Mesendoderm (in vitro differentiated cells): Measurements from ENCODE around the gene TM4SF20.

Experiments
- DNase-seq: peaks from one replicate; pipeline ENCODE4 v3.0.0; 2013
- H2AK5ac ChIP-seq: 2 replicates; pipeline ENCODE4 v1.6.1; 2013; ENCODE audit warnings: low read length, inconsistent platforms
- H2BK120ac ChIP-seq: 2 replicates; pipeline ENCODE4 v1.6.1; 2013; ENCODE audit warnings: low read depth, mild to moderate bottlenecking, low read length, moderate library complexity, mixed read lengths
- H2BK15ac ChIP-seq: replicated peaks from 2 replicates; pipeline ENCODE4 v1.6.1; 2013; ENCODE audit warnings: low read depth, mild to moderate bottlenecking, moderate library complexity
- H2BK5ac ChIP-seq: 2 replicates; pipeline ENCODE4 v1.6.1; 2013; ENCODE audit warnings: low read length, inconsistent platforms
- H3K18ac ChIP-seq: 2 replicates; pipeline ENCODE4 v1.6.1; 2013; ENCODE audit warnings: mild to moderate bottlenecking, low read length, mixed read lengths
- H3K23ac ChIP-seq: one replicate; pipeline ENCODE4 v1.6.1; 2013; ENCODE audit warnings: low read length
- H3K27ac ChIP-seq: 2 replicates; pipeline ENCODE4 v1.5.1; 2013; ENCODE audit warnings: low read depth, mild to moderate bottlenecking, inconsistent platforms, low read length, moderate library complexity
- H3K27me3 ChIP-seq: 2 replicates; pipeline ENCODE4 v1.6.1; 2013; ENCODE audit warnings: low read length, control low read depth, mild to moderate bottlenecking, inconsistent platforms; ENCODE audit not compliant: insufficient read depth, poor library complexity
- H3K36me3 ChIP-seq: 2 replicates; pipeline ENCODE4 v1.6.1; 2013; ENCODE audit warnings: low read length, inconsistent platforms; ENCODE audit not compliant: control insufficient read depth, insufficient read depth
- H3K4ac ChIP-seq: one replicate; pipeline ENCODE4 v1.6.1; 2013; ENCODE audit warnings: low read depth, mild to moderate bottlenecking, low read length, moderate library complexity
- H3K4me1 ChIP-seq: 2 replicates; pipeline ENCODE4 v1.6.1; 2013; ENCODE audit warnings: low read depth, low read length, inconsistent platforms; ENCODE audit not compliant: control insufficient read depth
- H3K4me2 ChIP-seq: 2 replicates; pipeline ENCODE4 v1.6.1; 2013; ENCODE audit warnings: low read length
- H3K4me3 ChIP-seq: 2 replicates; pipeline ENCODE4 v1.5.1; 2013; ENCODE audit warnings: mild to moderate bottlenecking, low read length
- H3K56ac ChIP-seq: one replicate; pipeline ENCODE4 v1.6.1; 2013; ENCODE audit warnings: low read length
- H3K79me1 ChIP-seq: 2 replicates; pipeline ENCODE4 v1.6.1; 2013; ENCODE audit warnings: low read length, inconsistent platforms
- H3K79me2 ChIP-seq: 2 replicates; pipeline ENCODE4 v1.6.1; 2013; ENCODE audit warnings: mild to moderate bottlenecking, low read length; ENCODE audit not compliant: control insufficient read depth, insufficient read depth
- H3K9ac ChIP-seq: 2 replicates; pipeline ENCODE4 v1.6.1; 2013; ENCODE audit warnings: low read length, inconsistent platforms
- H4K5ac ChIP-seq: one replicate; pipeline ENCODE4 v1.6.1; 2013; ENCODE audit warnings: low read length
- H4K8ac ChIP-seq: one replicate; pipeline ENCODE4 v1.6.1; 2013; ENCODE audit warnings: low read depth, mild to moderate bottlenecking, control low read depth, low read length, moderate library complexity
- WGBS: extraction: QIAGEN DNeasy Blood & Tissue Kit; methylation state at CpG from one replicate; pipeline ENCODE4 v1.1.7; 2013; ENCODE audit warnings: low lambda C conversion rate, missing lambda C conversion rate; ENCODE audit not compliant: insufficient coverage; ENCODE audit errors: extremely low coverage; 5-methylcytosine and 5-hydroxymethylcytosine counted together

Gene TM4SF20

DNA sequence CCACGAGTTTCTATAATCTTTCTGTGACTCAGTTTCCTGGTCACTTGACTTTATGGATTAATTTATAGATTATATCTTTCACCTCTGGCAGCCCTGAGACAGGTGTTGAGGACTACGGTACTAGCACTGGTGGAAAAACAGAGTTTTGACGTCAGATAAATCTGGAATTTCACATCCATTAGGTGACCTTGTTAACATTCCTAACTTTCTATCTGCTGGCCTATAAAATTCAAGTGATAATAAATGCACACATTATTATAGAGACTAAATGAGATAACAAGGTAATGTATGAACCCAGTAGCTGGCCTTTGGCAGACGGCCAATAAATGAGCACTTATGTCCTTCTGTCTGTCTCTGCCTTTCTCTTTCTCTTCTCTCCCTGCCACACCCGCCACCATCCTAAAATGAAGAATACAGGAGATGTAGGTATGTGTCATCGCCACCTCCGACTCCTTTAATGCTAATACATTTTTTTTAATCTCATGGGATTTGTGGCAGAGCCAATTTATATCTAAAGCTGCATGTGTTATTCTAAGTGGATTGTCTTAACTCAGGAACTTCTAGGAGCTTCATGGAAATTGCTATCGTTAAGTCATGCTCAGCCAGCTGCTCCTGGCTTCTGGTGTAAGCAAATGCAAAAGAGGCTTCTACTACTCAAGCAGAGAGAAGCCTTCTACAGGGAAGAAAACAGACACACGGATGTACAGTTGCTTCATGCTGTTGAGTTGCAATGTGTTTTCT is 2.3 kb downstream of the TM4SF20 start:
- no peak for DNase-seq
- Histone ChIP-seq H3K4me1 (no peaks in the 10 kb centered on the region), H2BK5ac (no peak overlapping the region), H3K79me1 (no peaks in the 10 kb centered on the region), H3K4ac (no peak overlapping the region), H3K36me3 (no peaks in the 10 kb centered on the region), H2BK120ac (no peak overlapping the region), H3K4me3 (no peak overlapping the region), H4K5ac (no peak overlapping the region), H3K18ac (no peak overlapping the region), H3K27me3 (no peaks in the 10 kb centered on the region), H3K23ac (no peak overlapping the region), H2BK15ac (no peak overlapping the region), H2AK5ac (no peak overlapping the region), H3K79me2 (no peaks in the 10 kb centered on the region), H4K8ac (no peak overlapping the region), H3K56ac (no peak overlapping the region), H3K27ac (no peak overlapping the region), H3K9ac (no peak overlapping the region), H3K4me2 (no peak overlapping the region)
- no CpG with 5 or more reads among the region's 9 CpGs for WGBS

DNA sequence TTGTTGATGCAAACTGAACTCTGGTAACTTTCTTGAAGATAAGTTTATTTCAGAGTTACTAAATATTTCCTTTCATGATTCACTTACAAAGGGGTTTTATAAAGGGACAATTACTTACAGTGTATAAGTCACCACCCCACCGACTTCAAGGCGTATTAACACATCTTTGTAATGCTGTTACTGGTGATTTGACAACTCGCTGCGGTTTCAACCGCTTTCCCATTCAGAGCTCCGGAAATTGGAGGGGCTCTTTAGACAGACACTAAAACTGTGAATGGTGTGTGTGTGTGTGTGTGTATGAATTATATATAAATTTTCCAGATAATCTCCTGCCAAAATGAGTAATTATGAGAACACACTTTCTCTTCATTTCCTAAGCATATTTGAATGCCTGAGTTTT is 4.9 kb downstream of the TM4SF20 start:
- Histone ChIP-seq H2BK120ac (no peak overlapping the region), H3K23ac (no peak overlapping the region), H3K4me1 (no peaks in the 10 kb centered on the region), H3K27ac (no peak overlapping the region), H3K36me3 (no peaks in the 10 kb centered on the region), H4K8ac (no peak overlapping the region), H3K4ac (no peak overlapping the region), H4K5ac (no peak overlapping the region), H2BK5ac (no peak overlapping the region), H3K79me2 (no peaks in the 10 kb centered on the region), H3K4me2 (no peak overlapping the region), H3K79me1 (no peaks in the 10 kb centered on the region), H3K4me3 (no peak overlapping the region), H3K9ac (no peak overlapping the region), H2BK15ac (no peak overlapping the region), H3K56ac (no peak overlapping the region), H2AK5ac (no peak overlapping the region), H3K18ac (no peak overlapping the region), H3K27me3 (no peaks in the 10 kb centered on the region)
- no CpG with 5 or more reads among the region's 6 CpGs for WGBS
- no peak for DNase-seq

DNA sequence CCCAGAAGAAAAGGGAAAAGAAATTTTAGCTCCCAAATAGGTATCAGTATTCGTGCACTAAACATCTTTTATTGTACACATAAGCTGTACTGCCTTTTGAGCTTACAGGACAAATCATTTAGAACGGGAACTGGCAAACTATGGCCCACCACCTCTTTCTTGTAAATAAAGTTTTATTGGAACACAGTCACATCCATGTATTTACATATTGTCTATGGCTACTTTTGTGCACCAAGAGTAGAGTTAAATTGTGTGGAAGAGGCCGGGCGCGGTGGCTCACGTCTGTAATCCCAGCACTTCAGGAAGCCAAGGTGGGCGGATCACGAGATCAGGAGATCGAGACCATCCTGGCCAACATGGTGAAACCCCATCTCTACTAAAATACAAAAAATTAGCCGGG is 5.7 kb downstream of the TM4SF20 start:
- H3K79me1 ChIP-seq: no peaks in the 10 kb centered on the region
- no peak overlapping the region for H4K5ac ChIP-seq
- H2AK5ac ChIP-seq: no peak overlapping the region
- no peaks in the 10 kb centered on the region for H3K79me2 ChIP-seq
- no peak overlapping the region for H2BK15ac ChIP-seq
- H3K56ac ChIP-seq: no peak overlapping the region
- no peak for DNase-seq
- no peaks in the 10 kb centered on the region for H3K27me3 ChIP-seq
- no peaks in the 10 kb centered on the region for H3K36me3 ChIP-seq
- no peak overlapping the region for H2BK120ac ChIP-seq
- H3K18ac ChIP-seq: no peak overlapping the region
- no peak overlapping the region for H3K9ac ChIP-seq
- H4K8ac ChIP-seq: no peak overlapping the region
- no peak overlapping the region for H3K4me3 ChIP-seq
- no peak overlapping the region for H3K27ac ChIP-seq
- H3K4ac ChIP-seq: no peak overlapping the region
- no peak overlapping the region for H3K23ac ChIP-seq
- no peaks in the 10 kb centered on the region for H3K4me1 ChIP-seq
- H3K4me2 ChIP-seq: no peak overlapping the region
- H2BK5ac ChIP-seq: no peak overlapping the region
- WGBS: no CpG with 5 or more reads among the region's 10 CpGs

DNA sequence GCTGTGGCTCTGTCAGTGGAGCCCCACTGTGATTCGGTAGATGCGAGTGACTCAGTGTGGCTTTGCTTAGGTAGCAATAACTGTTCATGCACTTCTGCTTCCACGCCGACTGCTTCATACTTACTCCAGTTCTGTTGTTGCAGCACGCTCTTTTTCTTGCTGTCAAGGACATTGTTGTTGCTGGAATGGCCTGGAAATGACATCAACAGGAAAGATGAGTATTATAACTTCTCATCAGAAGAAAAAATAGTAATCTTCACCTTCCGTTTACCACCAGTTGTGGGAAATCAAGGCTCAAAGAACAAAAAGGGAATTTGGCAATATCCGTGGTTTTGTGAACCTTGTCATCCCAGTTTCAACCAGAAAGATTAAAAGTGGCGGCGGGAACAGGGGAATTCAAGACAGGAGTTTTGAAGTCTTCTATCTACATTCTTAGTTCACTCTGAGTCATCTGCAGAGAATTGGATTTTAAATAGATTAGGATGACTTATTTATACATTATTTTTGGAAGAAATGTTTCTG is 8.3 kb downstream of the TM4SF20 start:
- no peak overlapping the region for H3K4me2 ChIP-seq
- no peak overlapping the region for H2BK15ac ChIP-seq
- H3K36me3 ChIP-seq: no peaks in the 10 kb centered on the region
- H3K56ac ChIP-seq: no peak overlapping the region
- DNase-seq: no peak
- no peak overlapping the region for H3K27ac ChIP-seq
- no peak overlapping the region for H3K4me3 ChIP-seq
- no peak overlapping the region for H2AK5ac ChIP-seq
- WGBS: no CpG with 5 or more reads among the region's 9 CpGs
- H4K5ac ChIP-seq: no peak overlapping the region
- H3K79me1 ChIP-seq: no peaks in the 10 kb centered on the region
- H3K18ac ChIP-seq: no peak overlapping the region
- H4K8ac ChIP-seq: no peak overlapping the region
- no peak overlapping the region for H3K4ac ChIP-seq
- H3K9ac ChIP-seq: no peak overlapping the region
- no peaks in the 10 kb centered on the region for H3K4me1 ChIP-seq
- no peak overlapping the region for H3K23ac ChIP-seq
- no peaks in the 10 kb centered on the region for H3K79me2 ChIP-seq
- no peaks in the 10 kb centered on the region for H3K27me3 ChIP-seq
- no peak overlapping the region for H2BK5ac ChIP-seq
- no peak overlapping the region for H2BK120ac ChIP-seq

DNA sequence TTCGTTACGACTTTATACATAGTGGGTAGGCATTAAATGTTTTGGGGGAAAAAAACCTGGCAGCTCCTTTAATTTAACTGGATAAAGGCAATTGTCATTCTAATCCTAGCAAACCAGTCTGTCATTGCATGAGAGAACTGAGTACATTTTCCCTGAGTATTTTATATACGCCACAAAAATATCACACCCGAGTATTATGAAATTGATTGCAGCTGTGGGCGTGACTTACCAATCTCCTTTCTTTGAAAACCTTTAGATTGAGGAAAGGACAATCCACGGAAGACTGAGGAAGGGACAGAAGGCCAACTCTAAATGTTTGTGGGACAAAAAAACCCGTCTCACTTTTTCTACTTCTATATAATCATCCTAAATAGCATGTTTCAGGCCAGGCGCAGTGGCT is 9.0 kb downstream of the TM4SF20 start:
- no peaks in the 10 kb centered on the region for H3K4me1 ChIP-seq
- H3K36me3 ChIP-seq: no peaks in the 10 kb centered on the region
- H3K27ac ChIP-seq: no peak overlapping the region
- no peaks in the 10 kb centered on the region for H3K27me3 ChIP-seq
- H3K9ac ChIP-seq: no peak overlapping the region
- no peak overlapping the region for H4K5ac ChIP-seq
- no peak overlapping the region for H3K18ac ChIP-seq
- no peak overlapping the region for H4K8ac ChIP-seq
- no peak overlapping the region for H3K4ac ChIP-seq
- no peak overlapping the region for H3K4me2 ChIP-seq
- H2BK120ac ChIP-seq: no peak overlapping the region
- WGBS: no CpG with 5 or more reads among the region's 8 CpGs
- H3K23ac ChIP-seq: no peak overlapping the region
- no peak for DNase-seq
- no peak overlapping the region for H3K56ac ChIP-seq
- H3K79me1 ChIP-seq: no peaks in the 10 kb centered on the region
- no peak overlapping the region for H3K4me3 ChIP-seq
- H2BK5ac ChIP-seq: no peak overlapping the region
- H3K79me2 ChIP-seq: no peaks in the 10 kb centered on the region
- H2AK5ac ChIP-seq: no peak overlapping the region
- H2BK15ac ChIP-seq: no peak overlapping the region

DNA sequence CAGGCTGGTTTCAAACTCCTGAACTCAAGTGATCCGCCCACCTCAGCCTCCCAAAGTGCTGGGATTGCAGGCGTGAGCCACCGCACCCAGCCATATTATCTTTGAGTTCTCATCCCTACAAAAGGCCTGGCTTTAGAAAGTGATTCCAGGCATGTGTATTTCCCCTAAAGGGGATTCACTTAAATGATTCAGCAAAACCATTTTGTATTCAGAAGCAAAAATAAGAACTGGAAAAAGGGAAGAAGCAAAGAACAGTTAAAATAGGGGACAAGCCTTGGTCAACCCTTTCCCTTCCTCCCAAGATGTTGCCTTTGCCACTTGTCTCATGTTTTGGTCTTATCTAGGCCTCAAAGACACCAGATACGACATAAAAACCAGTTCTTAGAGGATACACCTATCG is 10.5 kb downstream of the TM4SF20 start:
- no peak overlapping the region for H3K56ac ChIP-seq
- H2AK5ac ChIP-seq: no peak overlapping the region
- H3K27ac ChIP-seq: no peak overlapping the region
- no peak overlapping the region for H3K4me3 ChIP-seq
- no peak overlapping the region for H3K18ac ChIP-seq
- no peaks in the 10 kb centered on the region for H3K79me2 ChIP-seq
- no peaks in the 10 kb centered on the region for H3K27me3 ChIP-seq
- no peaks in the 10 kb centered on the region for H3K36me3 ChIP-seq
- no CpG with 5 or more reads among the region's 5 CpGs for WGBS
- DNase-seq: no peak
- H4K5ac ChIP-seq: no peak overlapping the region
- H3K4me2 ChIP-seq: no peak overlapping the region
- no peaks in the 10 kb centered on the region for H3K79me1 ChIP-seq
- H3K4ac ChIP-seq: no peak overlapping the region
- no peak overlapping the region for H2BK120ac ChIP-seq
- no peaks in the 10 kb centered on the region for H3K4me1 ChIP-seq
- H3K9ac ChIP-seq: no peak overlapping the region
- no peak overlapping the region for H2BK15ac ChIP-seq
- no peak overlapping the region for H4K8ac ChIP-seq
- no peak overlapping the region for H2BK5ac ChIP-seq
- no peak overlapping the region for H3K23ac ChIP-seq
